Gastrocnemius medialis (tissue), 4 donors: ENCODE data around the gene DEFB124. TPM values are rescaled to one million over a fixed set of nuclear protein-coding genes. Genes with fewer than 3 reads are reported as not detected.
A peak's percentile ranks its signal among the peaks of the same experiment; 100 is the strongest.

Experiments used
- ATAC-seq, 2 donors: fragments of 150-250 bp; one replicate each; pipeline ENCODE4 v1.9.1; 2016
- DNase-seq, 2 donors: peaks; one replicate each; pipeline ENCODE4 v3.0.0-alpha.2; 2019
- H3K27ac ChIP-seq, 4 donors: fragments of 200-600 bp; sonication (generic); 1 replicate in 1 of 4; 2 replicates in 3 of 4; pipeline ENCODE4 v1.5.1; 2016 to 2018; ENCODE audit warnings: mild to moderate bottlenecking in 2 of 4, moderate library complexity in 1 of 4
- H3K27me3 ChIP-seq, 3 donors: fragments of 200-600 bp; sonication (generic) in 2 of 3; 1 replicate in 1 of 3; 2 replicates in 2 of 3; pipeline versions ENCODE4 v1.5.1 to v1.6.0; 2016 to 2019; ENCODE audit warnings: mild to moderate bottlenecking in 1 of 3, moderate library complexity in 1 of 3
- H3K36me3 ChIP-seq, 2 donors: fragments of 200-600 bp; sonication (generic) in 1 of 2; one replicate each; pipeline ENCODE4 v1.5.1; 2017 to 2018
- H3K4me1 ChIP-seq, 2 donors: fragments of 200-600 bp; sonication (generic) in 1 of 2; one replicate each; pipeline ENCODE4 v1.5.1; 2016 to 2017; ENCODE audit warnings: mild to moderate bottlenecking in 2 of 2
- H3K4me3 ChIP-seq, 4 donors: fragments of 200-600 bp; sonication (generic) in 3 of 4; 1 replicate in 1 of 4; 2 replicates in 3 of 4; pipeline ENCODE4 v1.5.1; 2016 to 2019; ENCODE audit warnings: mild to moderate bottlenecking in 2 of 4
- H3K9me3 ChIP-seq, 3 donors: fragments of 200-600 bp; sonication (generic) in 2 of 3; 1 replicate in 1 of 3; 2 replicates in 2 of 3; pipeline ENCODE4 v1.5.1; 2016 to 2019
- CTCF ChIP-seq, 5 experiments: fragments of 450-650 bp in 3 of 5; fragments of 200-600 bp in 2 of 5; sonication (generic) in 2 of 5; IDR thresholded peaks in 4 of 5; conservative IDR thresholded peaks in 1 of 5; 1 replicate in 4 of 5; 2 replicates in 1 of 5; pipeline ENCODE4 v1.5.1; 2016 to 2019; ENCODE audit warnings: antibody characterized with exemption in 5 of 5, mild to moderate bottlenecking in 3 of 5, moderate library complexity in 3 of 5
- POLR2A ChIP-seq, 2 donors: fragments of 450-650 bp; IDR thresholded peaks; one replicate each; pipeline ENCODE4 v1.6.1; 2017; ENCODE audit warnings: antibody characterized with exemption in 2 of 2, mild to moderate bottlenecking in 2 of 2, moderate library complexity in 2 of 2
- in situ Hi-C, 4 donors: fragments of 200-750 bp; cut with MboI; loops; one replicate each; pipeline versions ENCODE4 v1.15.0 to v1.8.0; 2017; ENCODE audit warnings: low sequenced_read_pairs in 4 of 4
- intact Hi-C: fragments of 100-400 bp; cut with DNase I; formaldehyde crosslinking; loops from one replicate; pipeline ENCODE4 v1.15.1; 2023; ENCODE audit warnings: low total_unique reads
- total RNA-seq, 4 donors: library from RNA; depleted of rRNA; stranded (reverse); fragments of >200 nt; gene quantifications; one replicate each; pipeline versions ENCODE4 v1.1.0 to v1.2.3, GENCODE V29; 2016

Gene DEFB124
- total RNA-seq, 4 donors from 2014 or later: not detected

GRCh38 chr20:31494131-31494530, 19.2 kb upstream of the DEFB124 start:
- Histone ChIP-seq H3K27ac (peak overlapping the region in 1 of 4 donors; percentile 13), H3K36me3 (no peaks in the 10 kb centered on the region), H3K27me3 (peaks cover 0 to 4% (median 0%) of the 10 kb centered on the region in 3 donors), H3K4me3 (no peak overlapping the region), H3K4me1 (peaks cover 0 to 10% of the 10 kb centered on the region in 2 donors), H3K9me3 (no peaks in the 10 kb centered on the region)
- ATAC-seq (no peak), DNase-seq (no peak)
- intact Hi-C loops (no loop called here), in situ Hi-C loops (no loop called here)
- no peak for TF ChIP-seq POLR2A (IDR thresholded peaks at IDR 0.05)
- TF ChIP-seq CTCF (IDR thresholded peaks at IDR 0.05 in 4 of 5, conservative IDR thresholded peaks at IDR 0.05 in 1 of 5): no peak

- no peak overlapping the region for H3K27ac ChIP-seq
- H3K4me1 ChIP-seq: no peaks in the 10 kb centered on the region
- peaks cover 0 to 3% (median 0%) of the 10 kb centered on the region in 3 donors for H3K27me3 ChIP-seq
- no peak for DNase-seq
- no peaks in the 10 kb centered on the region for H3K9me3 ChIP-seq
- ATAC-seq: no peak
- intact Hi-C loops (no loop called here), in situ Hi-C loops (no loop called here)
- TF ChIP-seq CTCF (IDR thresholded peaks at IDR 0.05 in 4 of 5, conservative IDR thresholded peaks at IDR 0.05 in 1 of 5): no peak
- no peak for TF ChIP-seq POLR2A (IDR thresholded peaks at IDR 0.05)
- no peaks in the 10 kb centered on the region for H3K36me3 ChIP-seq
- no peak overlapping the region for H3K4me3 ChIP-seq
These were observed 15.8 kb upstream of the DEFB124 start for GRCh38 chr20:31490752-31491151.

GRCh38 chr20:31489152-31489551, 14.2 kb upstream of the DEFB124 start:
- ATAC-seq: no peak
- intact Hi-C loops (no loop called here), in situ Hi-C loops (no loop called here)
- Histone ChIP-seq H3K9me3 (no peaks in the 10 kb centered on the region), H3K27ac (peak overlapping the region in 2 of 4 donors; percentile 22 to 43), H3K27me3 (peaks cover 0 to 11% (median 7%) of the 10 kb centered on the region in 3 donors), H3K4me3 (no peak overlapping the region), H3K36me3 (no peaks in the 10 kb centered on the region), H3K4me1 (no peaks in the 10 kb centered on the region)
- no peak for DNase-seq
- no peak for TF ChIP-seq CTCF (IDR thresholded peaks at IDR 0.05 in 4 of 5, conservative IDR thresholded peaks at IDR 0.05 in 1 of 5)
- no peak for TF ChIP-seq POLR2A (IDR thresholded peaks at IDR 0.05)

GRCh38 chr20:31488115-31488514, 13.2 kb upstream of the DEFB124 start:
- no peak for DNase-seq
- no peaks in the 10 kb centered on the region for H3K36me3 ChIP-seq
- in situ Hi-C loops: no loop called here
- no peaks in the 10 kb centered on the region for H3K9me3 ChIP-seq
- H3K4me1 ChIP-seq: no peaks in the 10 kb centered on the region
- no peak for ATAC-seq
- no peak for TF ChIP-seq CTCF (IDR thresholded peaks at IDR 0.05 in 4 of 5, conservative IDR thresholded peaks at IDR 0.05 in 1 of 5)
- TF ChIP-seq POLR2A (IDR thresholded peaks at IDR 0.05): no peak
- intact Hi-C loops: no loop called here
- H3K4me3 ChIP-seq: no peak overlapping the region
- H3K27me3 ChIP-seq: peaks cover 2 to 11% (median 7%) of the 10 kb centered on the region in 3 donors
- peak overlapping the region in 3 of 4 donors; percentile 29 to 68 (median 43) for H3K27ac ChIP-seq
